ENCODE data around the gene ATP11B.

GRCh38 chr3:182763896-182764295 is 29.4 kb upstream of the ATP11B start:
- TF ChIP-seq CTCF (IDR thresholded peaks at IDR 0.05; ENCODE audit: poor library complexity): no peak
- TF ChIP-seq EZH2 (IDR thresholded peaks at IDR 0.05; ENCODE audit: borderline replicate concordance): no peak

Measured in hepatocyte (in vitro differentiated cells).